Fibroblast of skin of left biceps (primary cell): Measurements from ENCODE around the gene YWHAH.
"Not testable (repeated sequence)": the region's sequence is repeated elsewhere in the genome, so short reads cannot be mapped to it uniquely, and the experiment has no call there.

Experiments
- DNase-seq, 2 experiments: peaks; one replicate each; pipeline ENCODE4 v3.0.0-alpha.2; 2013; ENCODE audit warnings: low read depth in 2 of 2

YWHAH gene

GRCh38 chr22:31981976-31982375, 37.6 kb downstream of the YWHAH start:
- DNase-seq, result not testable (repeated sequence)

GRCh38 chr22:31983911-31984656, 39.7 kb downstream of the YWHAH start:
- DNase-seq, result no peak

- no peak for DNase-seq
Observed at GRCh38 chr22:31987218-31987617, 42.9 kb downstream of the YWHAH start.

GRCh38 chr22:31991102-31991839, 46.9 kb downstream of the YWHAH start:
- no peak for DNase-seq

- no peak for DNase-seq
Observed at GRCh38 chr22:31995046-31995445, 50.7 kb downstream of the YWHAH start.

- no peak for DNase-seq
Observed at GRCh38 chr22:31995807-31996206, 51.5 kb downstream of the YWHAH start.

- DNase-seq, result no peak
Observed at GRCh38 chr22:31998784-31999385, 54.5 kb downstream of the YWHAH start.

- no peak for DNase-seq
Observed at GRCh38 chr22:32000181-32000580, 55.8 kb downstream of the YWHAH start.

- no peak for DNase-seq
Observed at GRCh38 chr22:32005453-32005852, 61.1 kb downstream of the YWHAH start.
